HG02759 (cell line): ENCODE results near the gene MIX23.

Experiments used
- ATAC-seq: cut with Tn5 transposase; IDR thresholded peaks from one replicate; pipeline ENCODE4 v1.9.1; 2021; ENCODE audit warnings: mild to moderate bottlenecking, moderate library complexity; ENCODE audit not compliant: unreplicated experiment

The MIX23 gene

GRCh38 chr3:122392868-122393844 lies 10.1 kb upstream of the MIX23 start:
- ATAC-seq: no peak

GRCh38 chr3:122391681-122392446 lies 8.8 kb upstream of the MIX23 start:
- no peak for ATAC-seq

- no peak for ATAC-seq
These were observed 7.6 kb upstream of the MIX23 start for GRCh38 chr3:122390665-122391064.

GRCh38 chr3:122389892-122390291 lies 6.9 kb upstream of the MIX23 start:
- no peak for ATAC-seq

GRCh38 chr3:122389197-122389596 lies 6.2 kb upstream of the MIX23 start:
- ATAC-seq: no peak

- ATAC-seq: no peak
These were observed 4.7 kb upstream of the MIX23 start for GRCh38 chr3:122387709-122388108.

GRCh38 chr3:122383771-122384697 lies 1.0 kb upstream of the MIX23 start, which contains the start of gene FAM162A:
TSS of gene FAM162A (plus strand) at chr3:122384182. CDS start at chr3:122384266, 84 bp downstream.
- peak; percentile 94 for ATAC-seq

- no peak for ATAC-seq
These were observed 5.1 kb downstream of the MIX23 start for GRCh38 chr3:122377975-122378374.

- no peak for ATAC-seq
These were observed 9.0 kb downstream of the MIX23 start for GRCh38 chr3:122374034-122374433.

GRCh38 chr3:122366379-122366749 lies 16.7 kb downstream of the MIX23 start:
- no peak for ATAC-seq

- ATAC-seq: peak; percentile 89
These were observed 17.3 kb downstream of the MIX23 start for GRCh38 chr3:122365582-122366378.

- ATAC-seq: peak; percentile 69
These were observed 18.0 kb downstream of the MIX23 start for GRCh38 chr3:122365073-122365472.

- no peak for ATAC-seq
These were observed 18.5 kb downstream of the MIX23 start for GRCh38 chr3:122364490-122364889.

- ATAC-seq: no peak
These were observed 21.0 kb downstream of the MIX23 start for GRCh38 chr3:122362026-122362425.

- ATAC-seq: no peak
These were observed 24.4 kb downstream of the MIX23 start for GRCh38 chr3:122358703-122359032.

- ATAC-seq: no peak
These were observed 25.0 kb downstream of the MIX23 start for GRCh38 chr3:122357828-122358702.

- ATAC-seq: peak; percentile 44
These were observed 26.6 kb downstream of the MIX23 start for GRCh38 chr3:122356402-122356801.

GRCh38 chr3:122355612-122356011 lies 27.4 kb downstream of the MIX23 start:
- no peak for ATAC-seq

- ATAC-seq: no peak
These were observed 29.1 kb downstream of the MIX23 start for GRCh38 chr3:122353893-122354401.
